Natural killer cell treated with Interleukin-12 subunit alpha and Interleukin-12 subunit beta and Interleukin-15 and Interleukin-18, amount 100 ng/mL, for 72 hours (primary cell): ENCODE measurements around the gene LY86. TPM values are rescaled to one million over a fixed set of nuclear protein-coding genes. Genes with fewer than 3 reads are reported as not detected.

ENCODE experiments used
- ATAC-seq, 2 donors: fragments of 150-1000 bp; cut with Tn5 transposase in 1 of 2; sonication (Bioruptor Pico), chemical (Tn5 transposase) in 1 of 2; 2 replicates each; pipeline ENCODE4 v1.10.0; 2021
- DNase-seq: peaks from one replicate; pipeline ENCODE4 v3.0.0; 2022; ENCODE audit warnings: low spot score
- H3K27ac Mint-ChIP-seq, 2 donors: 1 replicate in 1 of 2; 2 replicates in 1 of 2; pipeline ENCODE4 v1.8.0; 2022; ENCODE audit warnings: mixed read lengths in 2 of 2, mild to moderate bottlenecking in 1 of 2, moderate library complexity in 1 of 2
- H3K27me3 Mint-ChIP-seq, 2 donors: 1 replicate in 1 of 2; 2 replicates in 1 of 2; pipeline ENCODE4 v1.8.0; 2022; ENCODE audit warnings: mixed read lengths in 2 of 2
- H3K36me3 Mint-ChIP-seq: one replicate; pipeline ENCODE4 v1.8.0; 2022; ENCODE audit warnings: mixed read lengths
- H3K4me1 Mint-ChIP-seq, 2 donors: 1 replicate in 1 of 2; 2 replicates in 1 of 2; pipeline ENCODE4 v1.8.0; 2022; ENCODE audit warnings: low read depth in 2 of 2, mixed read lengths in 2 of 2, mild to moderate bottlenecking in 1 of 2
- H3K4me3 Mint-ChIP-seq: one replicate; pipeline ENCODE4 v1.8.0; 2022; ENCODE audit warnings: mixed read lengths
- H3K9me3 Mint-ChIP-seq: 2 replicates; pipeline ENCODE4 v1.8.0; 2022; ENCODE audit warnings: mixed read lengths
- total RNA-seq, 2 donors: library from RNA; stranded (reverse); gene quantifications; one replicate each; pipeline ENCODE4 v1.2.3, GENCODE V29; 2022

LY86 gene
- total RNA-seq, 2 donors from 2014 or later: 0.61 TPM; not detected in 1

GRCh38 chr6:6648692-6649343, 60.3 kb downstream of the LY86 start:
- DNase-seq (no peak), ATAC-seq (no peak)
- Mint-ChIP-seq H3K9me3 (no peaks in the 10 kb centered on the region), H3K36me3 (peaks cover 5% of the 10 kb centered on the region), H3K27ac (peak overlapping the region in 1 of 2 donors; percentile 40), H3K4me1 (peaks cover 6 to 32% of the 10 kb centered on the region in 2 donors), H3K27me3 (no peaks in the 10 kb centered on the region), H3K4me3 (no peak overlapping the region)

DNA sequence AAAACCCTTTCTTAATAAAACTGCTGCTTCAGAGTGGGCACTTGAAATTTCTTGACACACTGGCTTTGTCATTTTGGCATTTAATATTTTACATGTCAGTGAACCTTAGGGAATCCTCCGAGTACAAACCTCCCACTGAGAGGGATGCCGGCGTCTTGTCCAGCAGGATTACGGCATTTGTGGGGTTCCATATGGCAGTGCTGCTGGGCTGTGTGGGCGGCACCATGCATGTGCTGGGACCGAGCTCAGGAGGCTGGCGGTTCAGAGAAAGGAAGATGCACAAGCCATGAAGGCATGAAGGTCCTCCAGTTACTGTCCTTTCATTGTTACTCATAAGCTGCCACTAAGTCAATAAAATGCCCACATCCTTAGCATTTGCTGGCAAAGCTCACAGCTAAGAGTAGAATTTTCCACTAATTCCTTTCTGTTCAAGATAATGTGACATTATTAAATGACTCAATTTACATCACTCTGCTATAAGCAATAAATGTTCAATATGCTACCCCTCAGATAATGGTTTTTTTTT, 61.4 kb downstream of the LY86 start:
- ATAC-seq (peak in 1 of 2 donors; percentile 46), DNase-seq (no peak)
- Mint-ChIP-seq H3K9me3 (no peaks in the 10 kb centered on the region), H3K27me3 (no peaks in the 10 kb centered on the region), H3K27ac (peak overlapping the region in 1 of 2 donors; percentile 40), H3K36me3 (peaks cover 5% of the 10 kb centered on the region), H3K4me3 (peak overlapping the region; percentile 19), H3K4me1 (peaks cover 17 to 43% of the 10 kb centered on the region in 2 donors)

DNA sequence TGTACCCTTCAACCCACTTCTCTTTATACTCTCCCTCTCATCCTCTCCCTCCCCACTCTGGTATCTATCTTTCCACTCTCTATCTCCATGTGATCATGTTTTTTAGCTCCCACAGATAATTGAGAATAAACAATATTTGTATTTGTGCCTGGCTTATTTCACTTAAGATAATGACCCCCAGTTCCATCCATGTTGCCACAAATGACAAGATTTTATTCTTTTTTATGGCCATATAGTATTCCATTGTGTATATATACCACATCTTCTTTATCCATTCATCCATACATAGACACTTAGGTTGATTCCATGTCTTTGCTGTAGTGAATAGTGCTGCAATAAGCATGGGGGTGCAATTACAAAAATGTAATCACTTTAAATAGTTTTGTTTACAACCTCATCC, 62.3 kb downstream of the LY86 start:
- no peaks in the 10 kb centered on the region for H3K27me3 Mint-ChIP-seq
- no peak overlapping the region for H3K4me3 Mint-ChIP-seq
- no peak for ATAC-seq
- H3K4me1 Mint-ChIP-seq: peaks cover 24 to 52% of the 10 kb centered on the region in 2 donors
- no peaks in the 10 kb centered on the region for H3K9me3 Mint-ChIP-seq
- peak overlapping the region in 1 of 2 donors; percentile 53 for H3K27ac Mint-ChIP-seq
- peaks cover 5% of the 10 kb centered on the region for H3K36me3 Mint-ChIP-seq
- DNase-seq: no peak

DNA sequence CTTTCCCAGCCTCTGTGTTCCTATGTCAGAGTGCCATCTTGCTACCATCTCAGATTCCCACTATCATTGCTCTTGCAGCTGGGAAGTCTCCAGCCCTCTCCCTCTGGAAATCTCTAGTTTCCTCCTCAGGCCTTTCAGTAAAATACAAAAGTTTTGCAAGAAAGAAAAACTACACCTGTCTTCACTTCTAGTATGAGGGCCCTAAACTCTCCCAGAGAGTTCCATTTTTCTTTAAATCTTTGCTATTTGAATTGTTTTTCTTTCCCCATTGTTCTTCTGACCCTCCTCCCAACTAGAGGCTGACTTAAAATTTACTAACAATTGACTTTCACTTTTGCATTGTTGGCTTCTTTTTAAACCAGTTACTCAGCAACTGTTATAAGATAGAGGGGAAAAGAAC, 62.8 kb downstream of the LY86 start:
- Mint-ChIP-seq H3K4me3 (peak overlapping the region; percentile 7), H3K4me1 (peaks cover 27 to 57% of the 10 kb centered on the region in 2 donors)

GRCh38 chr6:6652932-6653331, 64.4 kb downstream of the LY86 start:
- peaks cover 35 to 72% of the 10 kb centered on the region in 2 donors for H3K4me1 Mint-ChIP-seq
- peak overlapping the region; percentile 68 to 96 for H3K27ac Mint-ChIP-seq
- no peak overlapping the region for H3K4me3 Mint-ChIP-seq
- no peaks in the 10 kb centered on the region for H3K27me3 Mint-ChIP-seq
- H3K9me3 Mint-ChIP-seq: no peaks in the 10 kb centered on the region
- H3K36me3 Mint-ChIP-seq: peaks cover 5% of the 10 kb centered on the region
- no peak for DNase-seq
- no peak for ATAC-seq

More for the DNA sequence above, 62.8 kb downstream of the LY86 start:
- Mint-ChIP-seq H3K36me3 (peaks cover 5% of the 10 kb centered on the region), H3K27ac (peak overlapping the region in 1 of 2 donors; percentile 53), H3K9me3 (no peaks in the 10 kb centered on the region), H3K27me3 (no peaks in the 10 kb centered on the region)
- ATAC-seq (no peak), DNase-seq (no peak)

GRCh38 chr6:6654599-6655575, 66.4 kb downstream of the LY86 start:
- peaks cover 47 to 79% of the 10 kb centered on the region in 2 donors for H3K4me1 Mint-ChIP-seq
- H3K27ac Mint-ChIP-seq: peak overlapping the region; percentile 68 to 96
- H3K4me3 Mint-ChIP-seq: peak overlapping the region; percentile 79
- H3K27me3 Mint-ChIP-seq: no peaks in the 10 kb centered on the region
- H3K9me3 Mint-ChIP-seq: no peaks in the 10 kb centered on the region
- peaks cover 5% of the 10 kb centered on the region for H3K36me3 Mint-ChIP-seq
- ATAC-seq: peak; percentile 65 to 71
- no peak for DNase-seq

DNA sequence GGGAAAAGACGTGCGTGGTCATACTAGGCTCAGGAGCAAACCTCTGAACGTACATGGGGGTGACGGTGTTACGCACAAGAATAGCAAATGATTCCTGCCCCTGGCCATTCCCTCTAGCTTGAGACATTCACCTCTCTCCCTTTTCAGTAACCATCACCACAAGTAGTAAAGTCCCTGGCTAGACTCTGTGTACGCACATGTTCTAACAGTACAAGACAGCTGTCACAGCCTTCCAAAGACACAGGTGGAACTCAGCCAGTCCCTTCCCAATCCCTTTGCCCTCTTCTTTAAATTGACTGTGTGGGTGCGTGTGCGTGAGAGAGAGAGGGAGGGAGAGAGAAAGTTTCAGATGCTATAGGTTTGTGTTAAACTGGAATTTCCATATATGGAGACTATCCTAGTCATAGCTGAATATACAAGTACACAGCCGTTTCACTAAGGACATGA, 67.3 kb downstream of the LY86 start:
- DNase-seq: no peak
- peaks cover 5% of the 10 kb centered on the region for H3K36me3 Mint-ChIP-seq
- H3K4me1 Mint-ChIP-seq: peaks cover 47 to 75% of the 10 kb centered on the region in 2 donors
- ATAC-seq: peak; percentile 46 to 72
- H3K27me3 Mint-ChIP-seq: no peaks in the 10 kb centered on the region
- H3K27ac Mint-ChIP-seq: peak overlapping the region; percentile 68 to 96
- H3K9me3 Mint-ChIP-seq: no peaks in the 10 kb centered on the region
- peak overlapping the region; percentile 79 for H3K4me3 Mint-ChIP-seq

DNA sequence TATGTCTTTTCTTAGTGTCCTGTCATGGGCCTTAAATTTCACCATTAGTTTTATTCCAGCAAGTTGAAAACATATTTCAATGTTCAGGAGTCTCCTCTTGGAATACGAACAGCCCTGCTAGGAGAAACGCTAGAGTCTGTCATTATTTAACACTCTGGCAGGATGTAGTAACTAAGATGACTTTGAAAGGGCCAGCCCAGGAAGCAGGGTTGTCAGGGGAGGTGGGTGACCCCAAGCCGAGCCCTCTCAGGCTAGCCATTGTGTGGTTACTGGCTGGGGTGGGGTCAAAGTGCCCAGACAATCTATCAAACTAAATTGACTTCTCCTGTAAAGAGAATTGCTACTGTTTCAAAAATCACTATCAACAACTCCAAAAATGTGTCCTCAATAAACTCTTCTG, 67.8 kb downstream of the LY86 start:
- Mint-ChIP-seq H3K4me3 (peak overlapping the region; percentile 79), H3K4me1 (peaks cover 47 to 71% of the 10 kb centered on the region in 2 donors), H3K36me3 (peaks cover 3% of the 10 kb centered on the region), H3K27me3 (no peaks in the 10 kb centered on the region), H3K9me3 (no peaks in the 10 kb centered on the region), H3K27ac (peak overlapping the region; percentile 68 to 96)
- DNase-seq (no peak), ATAC-seq (peak; percentile 45 to 56)

DNA sequence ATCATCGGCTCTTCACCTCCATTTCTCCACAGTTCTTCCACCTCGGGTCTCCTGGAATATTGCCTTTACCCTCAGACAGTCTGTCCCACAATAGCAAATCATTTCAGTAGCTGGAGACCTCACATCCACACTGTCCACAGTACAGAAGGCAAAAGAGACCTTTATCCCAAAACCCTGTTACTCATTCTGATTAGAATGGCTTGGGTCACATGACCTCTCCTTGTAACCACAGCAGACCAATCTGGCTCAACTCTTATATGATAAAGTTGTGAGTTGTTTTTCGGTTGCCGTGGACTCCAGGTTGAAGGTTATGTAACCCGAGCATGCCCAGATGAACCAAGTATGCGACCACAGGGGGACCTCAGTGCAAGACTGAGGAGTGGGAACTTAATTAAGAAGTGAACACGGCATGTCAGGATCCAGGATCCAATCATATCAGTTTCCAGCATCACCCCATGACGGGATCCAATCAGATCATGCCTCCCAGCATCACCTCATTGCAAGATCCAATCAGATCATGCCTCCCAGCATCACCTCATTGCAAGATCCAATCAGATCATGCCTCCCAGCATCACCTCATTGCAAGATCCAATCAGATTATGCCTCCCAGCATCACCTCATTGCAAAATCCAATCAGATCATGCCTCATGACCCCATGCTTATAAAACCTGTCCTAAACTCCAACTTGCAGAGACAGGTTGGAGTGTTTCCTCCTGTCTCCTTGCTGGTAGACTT, 68.7 kb downstream of the LY86 start:
- H3K36me3 Mint-ChIP-seq: no peaks in the 10 kb centered on the region
- DNase-seq: no peak

GRCh38 chr6:6657820-6658217, 69.3 kb downstream of the LY86 start:
- Mint-ChIP-seq H3K4me1 (peaks cover 46 to 61% of the 10 kb centered on the region in 2 donors), H3K27ac (peak overlapping the region; percentile 68 to 96), H3K4me3 (peak overlapping the region; percentile 8), H3K36me3 (no peaks in the 10 kb centered on the region), H3K27me3 (no peaks in the 10 kb centered on the region), H3K9me3 (no peaks in the 10 kb centered on the region)
- no peak for ATAC-seq
- DNase-seq: no peak

More for the DNA sequence above, 68.7 kb downstream of the LY86 start:
- Mint-ChIP-seq H3K4me1 (peaks cover 47 to 67% of the 10 kb centered on the region in 2 donors), H3K27me3 (no peaks in the 10 kb centered on the region), H3K27ac (peak overlapping the region; percentile 68 to 96), H3K4me3 (peak overlapping the region; percentile 79), H3K9me3 (no peaks in the 10 kb centered on the region)
- ATAC-seq: no peak

GRCh38 chr6:6659600-6660327, 71.2 kb downstream of the LY86 start:
- Mint-ChIP-seq H3K4me1 (peaks cover 33 to 42% of the 10 kb centered on the region in 2 donors), H3K36me3 (no peaks in the 10 kb centered on the region), H3K27me3 (no peaks in the 10 kb centered on the region), H3K4me3 (peak overlapping the region; percentile 50), H3K27ac (peak overlapping the region; percentile 68 to 96), H3K9me3 (no peaks in the 10 kb centered on the region)
- ATAC-seq (no peak), DNase-seq (no peak)

- H3K27ac Mint-ChIP-seq: no peak overlapping the region
- no peaks in the 10 kb centered on the region for H3K36me3 Mint-ChIP-seq
- ATAC-seq (no peak), DNase-seq (no peak)
- no peaks in the 10 kb centered on the region for H3K27me3 Mint-ChIP-seq
- no peaks in the 10 kb centered on the region for H3K9me3 Mint-ChIP-seq
- H3K4me3 Mint-ChIP-seq: no peak overlapping the region
- peaks cover 26 to 34% of the 10 kb centered on the region in 2 donors for H3K4me1 Mint-ChIP-seq
Measured at GRCh38 chr6:6660339-6661045, 72.0 kb downstream of the LY86 start.
